CD4-positive, alpha-beta T cell treated with Interleukin-21 for 1 hour (primary cell): Measurements from ENCODE around the gene TOP1.

Source experiments
- DNase-seq: peaks from one replicate; pipeline ENCODE4 v3.0.0-alpha.2; 2020

The TOP1 gene

DNA sequence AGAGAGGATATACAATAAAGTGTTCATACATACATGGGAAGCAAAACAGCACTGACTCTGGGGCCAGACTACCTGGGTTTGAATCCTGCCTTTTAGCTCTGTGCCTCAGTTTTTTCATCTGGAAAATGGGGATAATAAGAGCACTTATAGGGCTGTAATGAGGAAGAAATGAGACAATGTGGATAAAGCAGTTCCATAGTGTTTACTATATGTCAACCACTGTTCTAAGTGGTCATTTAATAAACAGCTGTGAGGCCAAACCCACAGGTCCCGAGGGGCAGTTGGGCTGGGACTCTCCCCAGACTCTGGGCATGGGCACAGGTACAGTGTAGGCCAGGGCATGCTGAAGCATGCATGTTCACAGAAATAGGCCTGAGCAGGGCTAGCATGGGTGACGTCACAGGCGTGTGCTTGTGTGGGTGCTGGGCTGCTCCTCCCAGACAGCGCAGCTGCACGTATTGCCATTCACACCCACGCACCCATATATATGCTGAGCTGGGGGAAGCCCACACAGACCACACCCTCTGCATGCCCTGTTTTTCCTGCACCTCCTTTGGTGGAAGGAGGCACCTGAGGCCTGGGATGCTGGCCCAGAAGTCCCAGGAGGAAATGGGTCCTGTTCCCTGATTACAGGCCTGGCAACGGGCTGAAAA, 105.2 kb downstream of the TOP1 start:
- peak; percentile 57 for DNase-seq

GRCh38 chr20:41134362-41135186, 106.0 kb downstream of the TOP1 start:
- no peak for DNase-seq

GRCh38 chr20:41135187-41135887, 106.7 kb downstream of the TOP1 start:
- peak; percentile 73 for DNase-seq

GRCh38 chr20:41135888-41136679, 107.5 kb downstream of the TOP1 start:
- no peak for DNase-seq

- DNase-seq = peak; percentile 85
Measured at GRCh38 chr20:41136680-41137613, 108.3 kb downstream of the TOP1 start, which contains the start of gene PLCG1. TSS of gene PLCG1 (plus strand) at chr20:41137543. CDS start at chr20:41137642, 99 bp downstream.

GRCh38 chr20:41137614-41138474, 109.2 kb downstream of the TOP1 start:
- DNase-seq = peak; percentile 71

DNA sequence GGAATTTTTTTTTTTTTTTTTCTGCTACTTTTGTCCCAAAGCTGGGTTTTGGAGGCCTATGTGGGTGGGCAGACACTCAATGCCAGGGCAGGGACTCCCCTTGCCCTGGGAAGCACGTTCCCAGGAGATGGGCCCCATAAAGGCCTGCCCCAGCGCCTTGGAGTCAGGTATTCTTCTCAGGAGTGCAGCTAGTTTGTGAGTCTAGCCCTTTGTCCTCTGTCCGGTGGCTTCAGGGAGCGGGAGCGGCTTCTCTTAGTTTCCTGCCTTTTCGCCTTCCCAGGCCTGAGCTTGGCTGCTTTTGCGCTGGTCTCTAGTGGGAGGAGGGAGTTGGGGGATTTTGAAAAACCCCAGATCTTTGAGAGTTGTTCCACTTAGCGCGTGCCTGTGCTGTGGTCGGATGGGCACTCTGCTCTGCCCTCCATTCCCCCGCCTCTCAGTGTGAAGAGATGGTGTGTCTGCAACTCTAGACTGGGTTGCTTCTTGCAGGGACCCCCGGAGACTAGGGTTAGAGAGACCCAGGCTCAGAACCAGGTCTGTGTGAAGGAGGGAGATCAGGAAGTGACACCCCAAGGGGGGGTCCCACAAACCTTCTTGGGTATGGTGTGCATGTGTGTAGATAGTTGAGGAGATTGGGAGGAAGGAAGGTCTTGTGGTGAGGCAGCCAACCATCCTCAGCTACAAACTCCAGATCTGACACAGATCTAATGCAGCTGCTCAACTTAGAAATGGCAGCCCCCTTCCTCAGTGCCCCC, 110.0 kb downstream of the TOP1 start:
- DNase-seq = peak; percentile 51

GRCh38 chr20:41139227-41140093, 110.8 kb downstream of the TOP1 start:
- DNase-seq = no peak

DNA sequence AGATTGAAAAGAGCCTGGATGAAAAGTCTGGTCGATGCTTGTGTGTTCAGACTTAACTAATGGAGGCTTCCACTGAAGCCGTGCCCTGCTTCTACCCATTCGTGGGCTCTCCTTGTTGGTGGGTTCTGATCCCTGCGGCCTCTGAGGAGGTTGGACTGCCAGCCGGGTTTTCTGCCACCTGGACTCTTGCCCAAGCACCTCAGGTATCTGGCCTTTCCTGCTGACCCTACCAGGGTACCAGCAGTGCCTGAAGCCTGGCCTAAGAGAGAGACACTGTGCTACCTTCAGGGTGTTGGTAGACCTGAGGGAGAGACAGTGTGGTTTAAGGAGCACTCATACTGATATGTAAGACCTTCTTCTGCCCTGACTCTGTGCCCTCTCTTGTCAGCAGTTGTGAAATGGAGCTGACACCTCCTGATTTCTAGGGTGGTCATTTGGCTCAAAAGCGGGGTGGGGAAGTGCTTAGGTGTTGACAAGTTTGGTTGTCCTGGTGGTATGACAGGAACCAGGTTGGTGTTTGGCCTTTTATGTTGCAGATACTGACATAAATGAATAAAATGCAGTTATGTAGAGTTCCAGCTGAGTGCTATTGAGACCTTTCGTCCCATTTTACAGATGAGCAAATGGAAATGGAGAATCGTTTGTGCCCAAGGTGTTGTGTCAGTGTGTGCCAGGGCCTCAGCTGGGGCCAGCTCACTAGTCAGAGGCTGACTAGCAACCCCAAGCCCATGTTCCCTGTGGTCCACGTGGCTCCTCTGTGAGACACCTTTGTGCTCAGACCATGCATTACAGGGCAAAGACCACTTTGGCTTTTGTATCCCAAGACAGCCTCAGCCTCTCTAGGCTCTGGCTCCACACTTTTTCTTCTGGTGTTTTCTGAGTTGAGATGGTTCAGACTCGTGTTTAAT, 111.9 kb downstream of the TOP1 start:
- no peak for DNase-seq

DNA sequence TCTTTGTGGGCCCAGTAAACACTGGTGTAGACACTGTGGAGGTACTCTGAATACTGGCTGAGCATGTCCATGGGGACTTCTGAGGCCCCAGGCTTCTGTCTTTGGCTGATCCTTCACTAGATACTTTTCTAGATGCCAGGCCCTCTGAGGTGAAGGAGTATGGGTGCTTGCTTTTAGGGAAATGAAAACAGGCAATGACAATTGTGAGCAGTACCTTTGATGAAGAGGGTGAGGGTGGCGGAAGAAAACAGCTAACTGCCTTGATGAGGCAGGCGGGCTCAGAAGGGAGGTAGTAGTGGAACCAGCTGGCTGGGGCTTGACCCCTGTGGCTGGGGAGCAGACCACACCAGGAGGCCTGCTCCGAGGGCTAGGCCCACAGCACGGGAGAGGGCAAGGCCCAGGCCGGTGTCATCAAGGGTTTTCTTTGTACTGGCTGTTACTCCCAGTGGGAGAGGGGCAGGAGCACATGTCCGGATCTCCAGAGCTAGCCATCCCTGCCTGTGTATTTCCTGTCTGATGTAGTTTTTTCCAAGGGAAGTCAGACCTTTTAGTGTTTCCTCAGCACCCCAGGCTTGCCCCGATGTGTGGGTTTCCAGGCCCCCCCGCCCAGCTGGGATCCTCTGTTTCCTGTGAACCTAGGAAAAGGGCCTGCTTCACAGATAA, 112.7 kb downstream of the TOP1 start:
- no peak for DNase-seq

DNA sequence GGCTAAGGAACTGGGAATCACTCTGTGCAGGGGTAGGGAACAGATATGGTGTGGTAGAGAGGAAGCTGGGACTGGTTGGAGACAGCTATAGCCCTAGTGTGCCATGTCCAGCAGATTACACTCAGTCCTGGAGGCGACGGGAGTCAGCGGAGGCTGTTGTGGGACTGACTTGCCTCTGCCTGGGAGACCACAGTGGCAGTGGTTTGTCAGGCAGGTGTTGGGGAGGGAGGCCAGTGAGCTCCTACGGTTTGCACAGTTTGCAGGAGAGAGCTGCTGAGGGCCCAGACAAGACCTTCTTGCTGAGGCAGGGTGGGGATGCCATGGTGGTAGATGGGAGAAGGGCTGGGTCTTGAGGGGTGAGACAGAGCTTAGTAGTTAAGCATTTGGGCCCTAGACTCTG, 113.6 kb downstream of the TOP1 start:
- DNase-seq = no peak

DNA sequence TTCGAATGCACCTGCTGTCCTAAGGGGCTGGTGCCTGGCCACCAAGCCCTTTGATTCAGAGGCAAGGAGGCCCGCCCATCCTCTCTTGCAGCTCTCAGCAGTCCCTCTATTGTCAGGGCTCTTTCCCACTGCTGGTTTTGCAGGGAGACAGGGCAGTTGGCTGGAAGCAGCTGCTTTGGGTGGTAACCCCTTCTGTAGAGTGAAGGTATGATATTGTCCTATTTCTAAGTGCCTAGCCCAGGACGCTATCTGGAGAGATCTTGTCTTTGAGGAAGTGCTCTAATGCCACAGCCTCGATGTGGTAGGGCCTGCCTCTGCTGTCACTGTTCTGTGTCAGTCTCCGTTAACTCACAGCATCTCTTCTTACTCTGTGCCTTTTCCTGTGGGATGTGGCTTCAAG, 114.3 kb downstream of the TOP1 start:
- DNase-seq = peak; percentile 59

DNA sequence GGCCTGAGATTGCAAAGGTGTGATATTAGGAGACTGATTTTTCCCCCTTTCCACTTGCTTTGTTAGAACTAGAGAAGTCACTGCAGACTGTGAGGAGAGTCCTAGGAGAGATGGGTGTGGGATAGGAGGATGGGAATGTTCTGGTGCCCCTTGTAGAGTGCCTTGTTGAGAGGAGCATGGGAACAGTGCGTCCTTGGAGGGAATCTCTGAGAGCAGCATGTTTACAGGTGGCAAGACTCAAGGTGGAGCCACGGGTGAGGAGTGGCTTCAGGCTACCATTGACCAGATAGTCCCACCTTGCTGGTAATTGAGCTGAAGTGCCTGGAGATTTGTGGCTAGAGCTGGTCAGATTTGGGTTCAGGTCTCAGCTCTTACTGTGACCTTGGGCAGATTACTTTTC, 114.7 kb downstream of the TOP1 start:
- DNase-seq = no peak

DNA sequence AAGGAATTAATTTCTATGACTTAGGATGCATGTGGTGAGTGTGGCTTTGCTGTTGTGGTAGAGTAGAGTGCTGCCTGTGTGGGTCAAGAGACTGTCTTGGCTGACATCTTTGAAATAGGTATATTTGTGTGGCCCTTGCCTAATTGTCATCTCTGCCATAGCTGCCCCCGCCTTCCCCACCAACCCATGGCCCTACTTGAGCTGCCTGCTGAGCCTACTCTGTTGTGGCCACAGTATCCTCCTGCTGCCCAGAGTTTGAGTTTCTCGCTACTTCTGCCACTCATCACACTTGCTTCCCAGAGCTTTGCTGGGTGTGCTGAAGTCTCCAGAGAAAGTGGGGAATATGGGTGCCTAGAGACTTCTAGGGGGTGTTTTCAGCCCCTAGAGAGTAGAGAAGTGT, 116.7 kb downstream of the TOP1 start:
- DNase-seq = no peak

DNA sequence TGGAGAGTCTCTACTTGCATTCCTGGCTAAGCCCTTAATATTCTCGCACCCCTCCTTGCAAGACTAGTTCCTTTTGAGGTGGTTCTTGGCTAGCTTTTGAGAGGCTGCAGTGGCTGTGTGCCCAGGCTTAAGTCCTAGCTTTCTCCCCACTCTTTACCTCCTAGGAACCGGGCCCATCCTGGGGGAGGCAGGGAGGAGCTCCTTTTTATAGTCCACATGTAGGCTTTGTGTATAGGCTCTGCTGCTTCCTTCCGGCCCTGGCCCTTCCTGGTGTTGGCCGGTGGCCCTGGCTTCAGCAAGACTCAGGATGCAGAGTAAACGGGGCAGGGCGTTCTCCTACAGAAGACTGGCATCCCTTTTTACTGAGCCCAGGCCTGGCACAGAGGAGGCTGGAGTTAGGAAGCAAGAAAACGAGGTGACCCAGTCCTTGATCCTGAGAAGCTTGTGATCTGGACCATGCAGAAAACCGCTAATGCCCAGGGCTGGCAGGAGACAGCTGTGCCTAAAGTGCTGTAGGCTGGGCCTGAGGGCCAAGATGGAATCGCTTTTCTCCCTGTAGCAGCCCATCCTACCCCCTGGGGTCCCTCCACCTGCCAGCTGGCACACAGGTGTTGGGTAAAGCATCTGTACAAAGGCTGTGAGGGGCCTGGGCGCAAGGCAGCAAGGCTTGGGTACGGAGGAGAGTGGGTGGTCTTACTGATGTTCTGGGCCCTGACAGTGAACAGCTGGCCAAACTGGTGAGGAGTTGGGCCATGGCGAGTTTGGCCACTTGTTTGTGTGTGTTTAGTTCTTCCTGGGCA, 117.4 kb downstream of the TOP1 start:
- no peak for DNase-seq

DNA sequence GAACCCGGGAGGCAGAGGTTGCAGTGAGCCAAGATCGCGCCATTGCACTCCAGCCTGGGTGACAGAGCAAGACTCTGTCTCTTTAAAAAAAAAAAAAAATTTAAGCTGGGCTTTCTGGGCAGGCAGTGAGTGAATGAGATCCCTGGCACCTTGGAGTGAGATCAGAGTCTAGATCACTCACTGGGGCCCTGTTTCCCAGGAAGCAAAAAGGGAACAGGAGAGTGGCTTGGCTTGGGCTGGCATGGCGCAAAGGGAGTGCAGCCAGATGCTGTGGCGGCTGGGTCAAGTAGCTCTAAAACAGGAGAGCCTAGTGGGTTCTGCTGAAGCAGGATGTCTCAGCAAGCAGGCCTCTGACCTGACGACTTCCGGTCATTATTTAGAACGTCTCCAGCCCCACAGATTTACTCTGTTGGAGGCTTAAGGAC, 119.2 kb downstream of the TOP1 start:
- no peak for DNase-seq
